Measurements from ENCODE around the gene VIPAS39. TPM values are rescaled to one million over a fixed set of nuclear protein-coding genes. Genes with fewer than 3 reads are reported as not detected.

VIPAS39 gene
- total RNA-seq, 1 donor from 2014 or later, result 41.2 TPM

Small RNA genes lying within 50 kb of the gene (small RNA-seq; reads per million reads assigned to genes)
- gene RF00404, result not detected

Other genes with a start within 250 kb of the VIPAS39 start
- gene NGB, start 186.4 kb downstream of the VIPAS39 start, total RNA-seq, result not detected
- 14.6 TPM for gene POMT2, start 136.7 kb downstream of the VIPAS39 start, total RNA-seq
- 25.1 TPM for gene GSTZ1, start 136.6 kb downstream of the VIPAS39 start, total RNA-seq
- 3.7 TPM for gene TMED8, start 80.5 kb downstream of the VIPAS39 start, total RNA-seq
- gene SAMD15, start 80.2 kb downstream of the VIPAS39 start, total RNA-seq, result not detected
- gene NOXRED1, start 34.1 kb downstream of the VIPAS39 start, total RNA-seq, result 0.52 TPM
- 92.4 TPM for gene AHSA1, start 492 bp upstream of the VIPAS39 start, total RNA-seq
- gene ISM2, start 41.2 kb upstream of the VIPAS39 start, total RNA-seq, result not detected
- gene SPTLC2, start 159.0 kb upstream of the VIPAS39 start, total RNA-seq, result 20.4 TPM

All from skeletal muscle tissue (tissue), 2 donors.